GM21447 (cell line): Measurements from ENCODE around the gene MAMSTR.
A peak's percentile ranks its signal among the peaks of the same experiment; 100 is the strongest.

Experiments
- ATAC-seq: cut with Tn5 transposase; IDR thresholded peaks from one replicate; pipeline ENCODE4 v1.9.1; 2021; ENCODE audit not compliant: unreplicated experiment

MAMSTR gene

GRCh38 chr19:48746110-48746509 is 26.6 kb upstream of the MAMSTR start:
- no peak for ATAC-seq

GRCh38 chr19:48745208-48745995 is 25.9 kb upstream of the MAMSTR start:
- ATAC-seq: no peak

- ATAC-seq: no peak
Observed at GRCh38 chr19:48742096-48742495, 22.6 kb upstream of the MAMSTR start.

- ATAC-seq: no peak
Observed at GRCh38 chr19:48741129-48741999, 21.8 kb upstream of the MAMSTR start.

GRCh38 chr19:48740164-48740972 is 20.8 kb upstream of the MAMSTR start, which contains the start of gene RASIP1:
Gene RASIP1, minus strand, starts transcription at chr19:48740610. Its CDS starts 328 bp downstream, at chr19:48740282.
- no peak for ATAC-seq

- ATAC-seq: no peak
Observed at GRCh38 chr19:48739404-48740163, 20.1 kb upstream of the MAMSTR start.

- peak; percentile 69 for ATAC-seq
Observed at GRCh38 chr19:48738557-48739403, 19.3 kb upstream of the MAMSTR start.

- ATAC-seq: no peak
Observed at GRCh38 chr19:48737360-48737998, 18.0 kb upstream of the MAMSTR start.

- ATAC-seq: no peak
Observed at GRCh38 chr19:48735031-48735615, 15.6 kb upstream of the MAMSTR start.

- no peak for ATAC-seq
Observed at GRCh38 chr19:48734625-48735024, 15.1 kb upstream of the MAMSTR start.

GRCh38 chr19:48731452-48731851 is 11.9 kb upstream of the MAMSTR start:
- no peak for ATAC-seq

GRCh38 chr19:48728911-48729664 is 9.6 kb upstream of the MAMSTR start:
- ATAC-seq: no peak

- ATAC-seq: no peak
Observed at GRCh38 chr19:48726556-48726955, 7.0 kb upstream of the MAMSTR start.

- no peak for ATAC-seq
Observed at GRCh38 chr19:48724796-48725753, 5.5 kb upstream of the MAMSTR start.

GRCh38 chr19:48722196-48722708 is 2.7 kb upstream of the MAMSTR start:
- no peak for ATAC-seq

- ATAC-seq: peak; percentile 86
Observed at GRCh38 chr19:48720613-48721296, 1.2 kb upstream of the MAMSTR start.
